Measurements from ENCODE around the gene TMEM254. TPM values are rescaled to one million over a fixed set of nuclear protein-coding genes. Genes with fewer than 3 reads are reported as not detected.

The TMEM254 gene
- total and polyA plus RNA-seq, 2 of the 13 experiments (the other 11 are each of a cell fraction or from before 2014, with no cell fraction given) = 11.2 to 39.0 TPM

DNA sequence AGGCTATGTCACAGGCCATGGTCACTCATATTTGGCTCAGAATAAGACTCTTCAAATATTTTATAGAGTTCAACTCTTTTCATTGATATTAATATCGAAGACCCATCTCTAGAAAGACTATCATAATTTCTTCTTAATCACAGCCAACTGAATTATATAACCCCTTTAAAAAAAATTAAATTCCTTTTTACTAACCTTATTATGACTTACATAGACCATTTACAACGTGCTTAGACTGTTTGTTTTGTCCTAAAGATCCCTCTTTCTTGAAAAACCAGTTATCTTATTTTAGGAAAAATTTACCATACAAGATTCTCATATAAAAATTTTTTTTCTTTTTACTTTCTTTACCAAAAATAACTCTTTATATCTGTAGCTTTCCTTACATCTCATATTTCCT is 10.2 kb upstream of the TMEM254 start:
- no peak overlapping the region for H3K9ac ChIP-seq (ENCODE audit: insufficient read depth, low read depth, low read length)
- BruUV-seq (replicated peaks) = no TSS peak
- WGBS (ENCODE audit: low lambda C conversion rate) = under 1% methylated on average over 2 of the region's 2 CpGs
- H3K4me2 ChIP-seq (ENCODE audit: low read depth, low read length) = no peak overlapping the region
- H3K27ac ChIP-seq (ENCODE audit: extremely low read length, insufficient read depth, low read length) = no peak overlapping the region
- no peak for DNase-seq (ENCODE audit: low spot score)
- no peaks in the 10 kb centered on the region for H3K4me1 ChIP-seq (ENCODE audit: insufficient read depth, low read length)
- no peaks in the 10 kb centered on the region for H3K79me2 ChIP-seq (ENCODE audit: insufficient read depth, low read length)
- H2AFZ ChIP-seq (ENCODE audit: low read length) = no peak overlapping the region
- no peaks in the 10 kb centered on the region for H4K20me1 ChIP-seq (ENCODE audit: insufficient read depth, low read length)
- ATAC-seq = no peak
- peaks cover 7% of the 10 kb centered on the region for H3K9me3 ChIP-seq (ENCODE audit: low read length)
- no peak for FAIRE-seq
- H3K36me3 ChIP-seq (replicated peaks in 1 of 2; ENCODE audit: control insufficient read depth in 1 of 2, insufficient read depth in 2 of 2, low read length in 2 of 2) = no peaks in the 10 kb centered on the region
- H3K4me3 ChIP-seq (replicated peaks in 1 of 3; ENCODE audit: insufficient read depth in 1 of 3, low read depth in 2 of 3, low read length in 3 of 3) = no peak overlapping the region
- ChIA-PET CTCF (ENCODE audit: low intra/inter-chr PET ratio, low total read pairs) (no interaction called here), POLR2A (no interaction called here)
- in situ Hi-C loops (cut with HindIII; ENCODE audit: extremely low pct_ligation_motif_present, low pct_unique_long_range_greater_than_20kb) (no loop called here), intact Hi-C loops (cut with micrococcal nuclease; ENCODE audit: unreplicated experiment) (no loop called here)
- TF ChIP-seq, protein P1, sequence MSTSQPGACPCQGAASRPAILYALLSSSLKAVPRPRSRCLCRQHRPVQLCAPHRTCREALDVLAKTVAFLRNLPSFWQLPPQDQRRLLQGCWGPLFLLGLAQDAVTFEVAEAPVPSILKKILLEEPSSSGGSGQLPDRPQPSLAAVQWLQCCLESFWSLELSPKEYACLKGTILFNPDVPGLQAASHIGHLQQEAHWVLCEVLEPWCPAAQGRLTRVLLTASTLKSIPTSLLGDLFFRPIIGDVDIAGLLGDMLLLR (CRISPR knock-in tag; IDR thresholded peaks at IDR 0.05) = no peak
- TF ChIP-seq CCAR2 (optimal IDR thresholded peaks at IDR 0.05; ENCODE audit: low read depth, low read length) = no peak
- TF ChIP-seq MLLT10 (CRISPR knock-in tag; IDR thresholded peaks at IDR 0.05) = no peak
- no peak for TF ChIP-seq RFXANK (CRISPR knock-in tag; IDR thresholded peaks at IDR 0.05)
- TF ChIP-seq HCFC1 (IDR thresholded peaks at IDR 0.05; ENCODE audit: low read depth, low read length) = no peak
- no peak for TF ChIP-seq MTF2 (CRISPR knock-in tag; IDR thresholded peaks at IDR 0.05; ENCODE audit: borderline replicate concordance)
- no peaks in the 10 kb centered on the region for H3K27me3 ChIP-seq (ENCODE audit: control insufficient read depth in 1 of 2, insufficient read depth in 2 of 2, low read length in 2 of 2)

DNA sequence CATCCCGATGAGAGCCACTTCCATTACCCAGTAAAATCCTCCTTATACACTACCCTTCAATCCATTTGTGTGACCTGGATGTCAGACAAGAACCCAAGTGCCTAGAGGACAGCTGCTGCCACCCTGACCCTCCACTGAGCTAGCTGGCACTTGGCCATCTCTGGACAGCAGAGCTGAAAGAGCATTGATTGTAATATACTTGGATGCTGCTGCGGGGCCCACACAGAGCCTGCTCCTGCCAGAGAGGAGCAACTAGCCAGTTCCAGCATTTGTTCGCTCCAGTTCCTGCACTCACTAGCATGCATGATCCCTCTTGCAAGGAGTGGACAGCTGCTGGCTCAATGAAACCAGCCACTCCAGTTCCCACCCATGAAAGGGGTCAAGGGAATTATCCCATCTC is 8.4 kb upstream of the TMEM254 start:
- 63% methylated on average over 3 of the region's 3 CpGs for WGBS (ENCODE audit: low lambda C conversion rate)
- Histone ChIP-seq H3K4me2 (ENCODE audit: low read depth, low read length) (no peak overlapping the region), H3K9ac (ENCODE audit: insufficient read depth, low read depth, low read length) (no peak overlapping the region), H3K36me3 (replicated peaks in 1 of 2; ENCODE audit: control insufficient read depth in 1 of 2, insufficient read depth in 2 of 2, low read length in 2 of 2) (no peaks in the 10 kb centered on the region), H3K4me3 (replicated peaks in 1 of 3; ENCODE audit: insufficient read depth in 1 of 3, low read depth in 2 of 3, low read length in 3 of 3) (no peak overlapping the region), H3K27ac (ENCODE audit: extremely low read length, insufficient read depth, low read length) (no peak overlapping the region), H3K4me1 (ENCODE audit: insufficient read depth, low read length) (no peaks in the 10 kb centered on the region), H4K20me1 (ENCODE audit: insufficient read depth, low read length) (no peaks in the 10 kb centered on the region), H3K27me3 (ENCODE audit: control insufficient read depth in 1 of 2, insufficient read depth in 2 of 2, low read length in 2 of 2) (no peaks in the 10 kb centered on the region), H3K9me3 (ENCODE audit: low read length) (peaks cover 7% of the 10 kb centered on the region), H2AFZ (ENCODE audit: low read length) (no peak overlapping the region), H3K79me2 (ENCODE audit: insufficient read depth, low read length) (no peaks in the 10 kb centered on the region)
- ATAC-seq (no peak), DNase-seq (ENCODE audit: low spot score) (no peak), FAIRE-seq (no peak)
- intact Hi-C loops (cut with micrococcal nuclease; ENCODE audit: unreplicated experiment) (no loop called here), in situ Hi-C loops (cut with HindIII; ENCODE audit: extremely low pct_ligation_motif_present, low pct_unique_long_range_greater_than_20kb) (no loop called here)
- ChIA-PET POLR2A (no interaction called here), CTCF (ENCODE audit: low intra/inter-chr PET ratio, low total read pairs) (no interaction called here)
- TF ChIP-seq ZNF33A (CRISPR knock-in tag; IDR thresholded peaks at IDR 0.05; ENCODE audit: borderline replicate concordance) (no peak), MTA3 (CRISPR knock-in tag; IDR thresholded peaks at IDR 0.05) (no peak), MLXIP (CRISPR knock-in tag; IDR thresholded peaks at IDR 0.05; ENCODE audit: borderline replicate concordance) (no peak), ZNF451 (CRISPR knock-in tag; IDR thresholded peaks at IDR 0.05) (no peak), CAMTA2 (CRISPR knock-in tag; IDR thresholded peaks at IDR 0.05; ENCODE audit: borderline replicate concordance) (no peak), DMAP1 (CRISPR knock-in tag; IDR thresholded peaks at IDR 0.05) (no peak), HMGA1 (CRISPR knock-in tag; conservative IDR thresholded peaks at IDR 0.05) (no peak)
- TF ChIP-seq, protein P2, sequence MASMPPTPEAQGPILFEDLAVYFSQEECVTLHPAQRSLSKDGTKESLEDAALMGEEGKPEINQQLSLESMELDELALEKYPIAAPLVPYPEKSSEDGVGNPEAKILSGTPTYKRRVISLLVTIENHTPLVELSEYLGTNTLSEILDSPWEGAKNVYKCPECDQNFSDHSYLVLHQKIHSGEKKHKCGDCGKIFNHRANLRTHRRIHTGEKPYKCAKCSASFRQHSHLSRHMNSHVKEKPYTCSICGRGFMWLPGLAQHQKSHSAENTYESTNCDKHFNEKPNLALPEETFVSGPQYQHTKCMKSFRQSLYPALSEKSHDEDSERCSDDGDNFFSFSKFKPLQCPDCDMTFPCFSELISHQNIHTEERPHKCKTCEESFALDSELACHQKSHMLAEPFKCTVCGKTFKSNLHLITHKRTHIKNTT (CRISPR knock-in tag; IDR thresholded peaks at IDR 0.05) = no peak
- no TSS peak for BruUV-seq (replicated peaks)
